Liver (tissue), 9 donors: ENCODE results near the gene RGS10. TPM values are rescaled to one million over a fixed set of nuclear protein-coding genes. Genes with fewer than 3 reads are reported as not detected.

Experiments
- DNase-seq: peaks from one replicate; pipeline ENCODE4 v3.0.0-alpha.2; 2017; ENCODE audit warnings: low spot score
- H3K27ac ChIP-seq, 2 donors: one replicate each; pipeline ENCODE4 v1.7.0; 2013; ENCODE audit warnings: inconsistent platforms in 2 of 2, low read length in 2 of 2, control low read depth in 1 of 2, low read depth in 1 of 2, mild to moderate bottlenecking in 1 of 2
- H3K27me3 ChIP-seq, 4 donors: one replicate each; pipeline versions ENCODE4 v1.6.1 to v1.7.0; 2013; ENCODE audit warnings: low read length in 3 of 4, inconsistent platforms in 1 of 4, mild to moderate bottlenecking in 1 of 4, moderate library complexity in 1 of 4; ENCODE audit not compliant: control insufficient read depth in 4 of 4, insufficient read depth in 4 of 4
- H3K36me3 ChIP-seq, 4 donors: one replicate each; pipeline versions ENCODE4 v1.6.1 to v1.7.0; 2013; ENCODE audit warnings: low read length in 3 of 4, mild to moderate bottlenecking in 3 of 4, low read depth in 1 of 4, moderate library complexity in 1 of 4; ENCODE audit not compliant: control insufficient read depth in 4 of 4, insufficient read depth in 3 of 4
- H3K4me1 ChIP-seq, 4 donors: one replicate each; pipeline versions ENCODE4 v1.6.1 to v1.7.0; 2013; ENCODE audit warnings: low read length in 3 of 4, mild to moderate bottlenecking in 3 of 4, moderate library complexity in 1 of 4; ENCODE audit not compliant: control insufficient read depth in 4 of 4, insufficient read depth in 4 of 4
- H3K4me3 ChIP-seq, 3 donors: one replicate each; pipeline versions ENCODE4 v1.6.1 to v1.7.0; 2013; ENCODE audit warnings: low read length in 3 of 3, control low read depth in 1 of 3, low read depth in 1 of 3, mild to moderate bottlenecking in 1 of 3
- H3K9ac ChIP-seq, 2 donors: one replicate each; pipeline ENCODE4 v1.7.0; 2013; ENCODE audit warnings: low read length in 2 of 2, mild to moderate bottlenecking in 2 of 2, moderate library complexity in 2 of 2, control low read depth in 1 of 2, low read depth in 1 of 2
- H3K9me3 ChIP-seq, 4 donors: one replicate each; pipeline versions ENCODE4 v1.6.1 to v1.7.0; 2013; ENCODE audit warnings: low read length in 3 of 4; ENCODE audit not compliant: control insufficient read depth in 4 of 4
- ATF3 ChIP-seq: IDR thresholded peaks from 2 replicates; pipeline ENCODE4 v1.6.1; 2016; ENCODE audit warnings: antibody characterized with exemption
- CTCF ChIP-seq: fragments of 150-350 bp; IDR thresholded peaks from 2 replicates; pipeline ENCODE4 v1.5.1; 2017; ENCODE audit warnings: improper control_type of control experiment, low read depth, low read length; ENCODE audit not compliant: missing input control
- FOXA1 ChIP-seq: IDR thresholded peaks from 2 replicates; pipeline ENCODE4 v1.6.1; 2016; ENCODE audit warnings: antibody characterized with exemption
- FOXA2 ChIP-seq: IDR thresholded peaks from 2 replicates; pipeline ENCODE4 v1.6.1; 2016; ENCODE audit warnings: antibody characterized with exemption
- HNF4A ChIP-seq, 2 donors: conservative IDR thresholded peaks; 2 replicates each; pipeline ENCODE4 v1.6.1; 2016; ENCODE audit warnings: antibody characterized with exemption in 2 of 2, mild to moderate bottlenecking in 2 of 2
- HNF4G ChIP-seq: IDR thresholded peaks from 2 replicates; pipeline ENCODE4 v1.6.1; 2016; ENCODE audit warnings: antibody characterized with exemption
- JUND ChIP-seq, 2 donors: IDR thresholded peaks; 2 replicates each; pipeline ENCODE4 v1.6.1; 2016; ENCODE audit warnings: antibody characterized with exemption in 2 of 2
- MAX ChIP-seq: IDR thresholded peaks from 2 replicates; pipeline ENCODE4 v1.6.1; 2016; ENCODE audit warnings: antibody characterized with exemption
- NR2F2 ChIP-seq: IDR thresholded peaks from 2 replicates; pipeline ENCODE4 v1.6.1; 2016; ENCODE audit warnings: antibody characterized with exemption
- RAD21 ChIP-seq, 2 donors: IDR thresholded peaks; 2 replicates each; pipeline ENCODE4 v1.6.1; 2016; ENCODE audit warnings: antibody characterized with exemption in 2 of 2, mild to moderate bottlenecking in 2 of 2
- RXRA ChIP-seq, 2 donors: IDR thresholded peaks; 2 replicates each; pipeline ENCODE4 v1.6.1; 2017 to 2018; ENCODE audit warnings: antibody characterized with exemption in 2 of 2, mild to moderate bottlenecking in 1 of 2
- TAF1 ChIP-seq: conservative IDR thresholded peaks from 2 replicates; pipeline ENCODE4 v1.6.1; 2016; ENCODE audit warnings: antibody characterized with exemption, mild to moderate bottlenecking
- YY1 ChIP-seq: IDR thresholded peaks from 2 replicates; pipeline ENCODE4 v1.6.1; 2016; ENCODE audit warnings: antibody characterized with exemption, mild to moderate bottlenecking
- ZBTB33 ChIP-seq: IDR thresholded peaks from 2 replicates; pipeline ENCODE4 v1.6.1; 2016; ENCODE audit warnings: antibody characterized with exemption
- WGBS: extraction: QIAGEN DNeasy Blood & Tissue Kit; methylation state at CpG from one replicate; pipeline ENCODE4 v1.1.7; 2013; 5-methylcytosine and 5-hydroxymethylcytosine counted together
- polyA plus RNA-seq, 2 donors: library from polyadenylated mRNA; stranded (reverse) in 1 of 2; unstranded in 1 of 2; fragments of 200-250 nt in 1 of 2; fragments of >200 nt in 1 of 2; fragmentation: Nextera tagmentation in 1 of 2; extraction: Ambion mirVana in 1 of 2; gene quantifications; one replicate each; pipeline versions ENCODE4 v1.2.1 to v1.2.3, GENCODE V29; 2013 to 2015
- total RNA-seq, 2 donors: library from RNA; depleted of rRNA; stranded (reverse); fragments of >200 nt; gene quantifications; one replicate each; pipeline ENCODE4 v1.2.3, GENCODE V29; 2014
- donor health status: healthy.
- donor health status: healthy.
- donor health status: healthy.
- donor health status: healthy.
- donor health status: healthy.

The RGS10 gene
- total and polyA plus RNA-seq, 4 donors: 1.8 to 51.9 (median 2.2) TPM

- TF ChIP-seq MAX (no peak), FOXA1 (no peak), HNF4A (conservative IDR thresholded peaks at IDR 0.05) (no peak), FOXA2 (no peak), ZBTB33 (no peak)
Measured at GRCh38 chr10:119497243-119497642, 45.3 kb downstream of the RGS10 start (continued).

GRCh38 chr10:119496273-119496672, 46.2 kb downstream of the RGS10 start:
- Histone ChIP-seq H3K27ac (no peak overlapping the region), H3K9ac (no peak overlapping the region), H3K9me3 (no peaks in the 10 kb centered on the region), H3K4me3 (no peak overlapping the region), H3K4me1 (no peaks in the 10 kb centered on the region), H3K36me3 (no peaks in the 10 kb centered on the region), H3K27me3 (no peaks in the 10 kb centered on the region)
- DNase-seq: no peak
- WGBS: 91% methylated on average over 7 of the region's 7 CpGs
- TF ChIP-seq ATF3 (no peak), RXRA (IDR thresholded peaks at IDR 0.05) (no peak), HNF4G (no peak), NR2F2 (no peak), YY1 (no peak), FOXA2 (no peak), RAD21 (IDR thresholded peaks at IDR 0.05) (no peak), CTCF (no peak), TAF1 (no peak), JUND (IDR thresholded peaks at IDR 0.05) (no peak)

GRCh38 chr10:119495545-119495944, 47.0 kb downstream of the RGS10 start:
- H3K27me3 ChIP-seq: no peaks in the 10 kb centered on the region
- DNase-seq: no peak
- H3K27ac ChIP-seq: no peak overlapping the region
- H3K4me1 ChIP-seq: no peaks in the 10 kb centered on the region
- H3K4me3 ChIP-seq: no peak overlapping the region
- H3K36me3 ChIP-seq: no peaks in the 10 kb centered on the region
- TF ChIP-seq ZBTB33 (no peak), FOXA2 (no peak), FOXA1 (no peak), HNF4G (no peak), ATF3 (no peak), TAF1 (no peak), HNF4A (conservative IDR thresholded peaks at IDR 0.05) (no peak), CTCF (no peak), JUND (IDR thresholded peaks at IDR 0.05) (no peak), YY1 (no peak)
- H3K9ac ChIP-seq: no peak overlapping the region
- no peaks in the 10 kb centered on the region for H3K9me3 ChIP-seq
- 92% methylated on average over 3 of the region's 3 CpGs for WGBS
